Left ventricle myocardium inferior (tissue), 1 donor: Measurements from ENCODE around the gene MGMT. TPM values are rescaled to one million over a fixed set of nuclear protein-coding genes. Genes with fewer than 3 reads are reported as not detected.

ENCODE experiments used
- DNase-seq: peaks from one replicate; pipeline ENCODE4 v3.0.0-alpha.2; 2020
- H3K27ac ChIP-seq: fragments of 200-600 bp; replicated peaks from 2 replicates; pipeline ENCODE4 v1.8.0; 2021
- H3K27me3 ChIP-seq: fragments of 200-600 bp; 2 replicates; pipeline ENCODE4 v1.8.0; 2021; ENCODE audit warnings: low read depth
- H3K36me3 ChIP-seq: fragments of 200-600 bp; 2 replicates; pipeline ENCODE4 v1.8.0; 2021
- H3K4me1 ChIP-seq: fragments of 200-600 bp; 2 replicates; pipeline ENCODE4 v1.8.0; 2021
- H3K4me3 ChIP-seq: fragments of 200-600 bp; 2 replicates; pipeline ENCODE4 v1.8.0; 2021; ENCODE audit warnings: mild to moderate bottlenecking, moderate library complexity
- H3K9me3 ChIP-seq: fragments of 200-600 bp; replicated peaks from 2 replicates; pipeline ENCODE4 v1.8.0; 2021
- CTCF ChIP-seq: fragments of 200-600 bp; IDR thresholded peaks from 2 replicates; pipeline ENCODE4 v1.8.0; 2021; ENCODE audit warnings: antibody characterized with exemption, mild to moderate bottlenecking, borderline replicate concordance
- intact Hi-C: fragments of 100-400 bp; cut with micrococcal nuclease; formaldehyde crosslinking; loops from one replicate; pipeline ENCODE4 v1.11.0; 2022
- total RNA-seq: library from RNA; stranded (reverse); fragmentation: NEBNext Ultra II Directional; extraction: Animal tissue kit (Norgen Biotek cat#: 25700); gene quantifications from one replicate; pipeline ENCODE4 v1.2.1, GENCODE V29; 2021
- donor health status: DM: no; HTN: yes; CAD: no; lungs with severe emphysema.

Gene MGMT
- total RNA-seq, 1 donor from 2014 or later, result 15.4 TPM

GRCh38 chr10:129553928-129554327, 86.9 kb downstream of the MGMT start:
- TF ChIP-seq CTCF, result no peak
- Histone ChIP-seq H3K4me3 (no peak overlapping the region), H3K27ac (no peak overlapping the region), H3K27me3 (no peaks in the 10 kb centered on the region), H3K36me3 (peaks cover 7% of the 10 kb centered on the region), H3K4me1 (no peaks in the 10 kb centered on the region), H3K9me3 (no peaks in the 10 kb centered on the region)
- intact Hi-C loops, result no loop called here
- DNase-seq, result no peak

DNA sequence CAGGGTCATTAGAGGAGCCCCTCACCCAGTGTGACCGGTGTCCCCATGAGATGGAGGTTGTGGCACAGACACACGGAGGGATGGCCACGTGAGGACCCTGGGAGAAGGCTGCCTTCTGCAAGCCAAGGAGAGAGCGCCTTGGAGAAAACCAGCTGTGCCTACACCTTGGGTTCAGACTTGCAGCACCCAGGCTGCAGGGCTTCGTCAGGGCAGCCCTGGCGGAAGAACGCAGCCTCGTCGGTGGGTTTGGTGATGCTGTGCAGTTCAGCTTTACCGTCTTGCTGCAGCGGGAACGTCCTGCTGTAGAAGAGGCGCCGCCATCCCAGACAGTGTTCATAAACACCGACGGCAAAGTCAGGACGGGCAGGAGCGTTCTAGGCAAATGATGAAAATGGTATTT, 89.3 kb downstream of the MGMT start:
- Histone ChIP-seq H3K36me3 (peaks cover 7% of the 10 kb centered on the region), H3K9me3 (no peaks in the 10 kb centered on the region), H3K27me3 (no peaks in the 10 kb centered on the region), H3K4me3 (no peak overlapping the region), H3K27ac (no peak overlapping the region), H3K4me1 (no peaks in the 10 kb centered on the region)
- no peak for DNase-seq
- TF ChIP-seq CTCF, result no peak
- intact Hi-C loops, result no loop called here

DNA sequence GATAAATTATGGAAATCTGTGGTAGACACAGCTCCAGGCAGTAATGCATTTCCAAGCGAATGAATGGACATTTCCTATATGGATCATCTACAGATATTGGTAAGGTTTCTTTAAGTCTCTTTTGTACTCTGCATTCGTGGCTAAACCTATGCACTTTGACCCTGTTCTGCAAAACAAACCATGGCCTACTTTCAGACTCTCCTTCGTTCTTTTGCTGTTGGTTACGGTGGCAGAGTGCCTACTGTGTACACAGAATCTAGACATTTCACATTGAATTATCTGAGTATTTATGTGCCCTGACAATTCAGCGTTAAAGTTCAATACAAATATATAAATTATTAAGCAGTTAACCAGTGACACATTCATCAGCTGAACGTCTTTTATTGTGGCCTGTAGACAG, 93.3 kb downstream of the MGMT start:
- Histone ChIP-seq H3K4me3 (no peak overlapping the region), H3K4me1 (no peaks in the 10 kb centered on the region), H3K9me3 (no peaks in the 10 kb centered on the region), H3K36me3 (no peaks in the 10 kb centered on the region), H3K27me3 (no peaks in the 10 kb centered on the region), H3K27ac (no peak overlapping the region)
- intact Hi-C loops, result no loop called here
- TF ChIP-seq CTCF, result no peak
- DNase-seq, result no peak

GRCh38 chr10:129562487-129562886, 95.4 kb downstream of the MGMT start:
- no peak for DNase-seq
- no peak overlapping the region for H3K4me3 ChIP-seq
- H3K27me3 ChIP-seq, result no peaks in the 10 kb centered on the region
- H3K9me3 ChIP-seq, result no peaks in the 10 kb centered on the region
- no peak for TF ChIP-seq CTCF
- H3K36me3 ChIP-seq, result peaks cover 3% of the 10 kb centered on the region
- H3K27ac ChIP-seq, result no peak overlapping the region
- H3K4me1 ChIP-seq, result no peaks in the 10 kb centered on the region
- intact Hi-C loops, result no loop called here

- intact Hi-C loops, result no loop called here
- H3K27me3 ChIP-seq, result no peaks in the 10 kb centered on the region
These were observed 97.9 kb downstream of the MGMT start for GRCh38 chr10:129564923-129565322.

More at GRCh38 chr10:129564923-129565322, 97.9 kb downstream of the MGMT start:
- Histone ChIP-seq H3K36me3 (peaks cover 3% of the 10 kb centered on the region), H3K4me1 (no peaks in the 10 kb centered on the region), H3K9me3 (no peaks in the 10 kb centered on the region), H3K4me3 (no peak overlapping the region), H3K27ac (no peak overlapping the region)
- no peak for TF ChIP-seq CTCF
- no peak for DNase-seq
